ENCODE results near the gene AQP12B. TPM values are rescaled to one million over a fixed set of nuclear protein-coding genes. Genes with fewer than 3 reads are reported as not detected.

Gene AQP12B
- total RNA-seq, 1 donor from 2014 or later: not detected

DNA sequence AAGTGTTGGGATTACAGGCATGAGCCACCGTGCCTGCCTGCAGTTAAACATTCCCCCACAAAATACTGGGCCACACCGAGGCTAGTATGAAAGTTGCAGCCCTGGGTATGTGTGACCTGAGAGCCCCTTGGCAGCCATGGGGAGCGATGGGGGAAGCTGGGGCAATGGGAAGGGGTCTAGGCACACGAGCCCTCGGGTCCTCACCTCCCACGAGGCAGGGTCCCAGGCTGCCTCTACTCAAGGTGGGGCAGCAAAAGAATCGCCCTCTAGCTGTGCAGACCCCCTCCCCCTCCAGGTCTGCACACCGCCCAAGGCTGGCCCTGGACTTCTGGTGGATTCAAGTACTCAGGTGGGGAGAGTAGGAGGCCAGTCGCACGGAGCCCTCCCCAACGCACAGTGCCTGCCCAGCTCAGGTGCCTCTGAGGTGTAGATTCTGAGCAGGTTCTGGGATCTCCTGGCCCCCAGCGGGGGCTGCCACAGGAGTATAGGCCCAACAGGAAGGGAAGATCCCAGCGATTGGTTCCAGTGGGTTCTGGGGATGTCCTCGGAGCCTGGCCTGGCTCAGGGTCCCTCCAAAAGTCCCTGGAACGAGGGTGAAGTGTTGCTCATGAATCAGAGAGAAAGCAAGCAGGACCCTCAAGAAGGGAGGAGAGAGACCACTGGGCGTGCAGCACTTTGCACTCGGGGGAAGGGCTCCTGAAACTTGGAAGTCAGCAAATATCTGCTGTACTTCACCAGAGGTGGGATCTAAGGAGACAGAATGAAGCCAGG is 54.8 kb downstream of the AQP12B start:
- no peaks in the 10 kb centered on the region for H3K27me3 ChIP-seq (ENCODE audit: low read depth)
- H3K4me1 ChIP-seq: no peaks in the 10 kb centered on the region
- intact Hi-C loops (cut with micrococcal nuclease): no loop called here
- H3K27ac ChIP-seq (replicated peaks): no peak overlapping the region
- TF ChIP-seq, protein P1, sequence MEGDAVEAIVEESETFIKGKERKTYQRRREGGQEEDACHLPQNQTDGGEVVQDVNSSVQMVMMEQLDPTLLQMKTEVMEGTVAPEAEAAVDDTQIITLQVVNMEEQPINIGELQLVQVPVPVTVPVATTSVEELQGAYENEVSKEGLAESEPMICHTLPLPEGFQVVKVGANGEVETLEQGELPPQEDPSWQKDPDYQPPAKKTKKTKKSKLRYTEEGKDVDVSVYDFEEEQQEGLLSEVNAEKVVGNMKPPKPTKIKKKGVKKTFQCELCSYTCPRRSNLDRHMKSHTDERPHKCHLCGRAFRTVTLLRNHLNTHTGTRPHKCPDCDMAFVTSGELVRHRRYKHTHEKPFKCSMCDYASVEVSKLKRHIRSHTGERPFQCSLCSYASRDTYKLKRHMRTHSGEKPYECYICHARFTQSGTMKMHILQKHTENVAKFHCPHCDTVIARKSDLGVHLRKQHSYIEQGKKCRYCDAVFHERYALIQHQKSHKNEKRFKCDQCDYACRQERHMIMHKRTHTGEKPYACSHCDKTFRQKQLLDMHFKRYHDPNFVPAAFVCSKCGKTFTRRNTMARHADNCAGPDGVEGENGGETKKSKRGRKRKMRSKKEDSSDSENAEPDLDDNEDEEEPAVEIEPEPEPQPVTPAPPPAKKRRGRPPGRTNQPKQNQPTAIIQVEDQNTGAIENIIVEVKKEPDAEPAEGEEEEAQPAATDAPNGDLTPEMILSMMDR (IDR thresholded peaks at IDR 0.05; ENCODE audit: borderline replicate concordance): no peak
- H3K4me3 ChIP-seq: no peak overlapping the region
- H3K9me3 ChIP-seq (replicated peaks): no peaks in the 10 kb centered on the region
- DNase-seq: peak; percentile 0
- H3K36me3 ChIP-seq: no peaks in the 10 kb centered on the region

DNA sequence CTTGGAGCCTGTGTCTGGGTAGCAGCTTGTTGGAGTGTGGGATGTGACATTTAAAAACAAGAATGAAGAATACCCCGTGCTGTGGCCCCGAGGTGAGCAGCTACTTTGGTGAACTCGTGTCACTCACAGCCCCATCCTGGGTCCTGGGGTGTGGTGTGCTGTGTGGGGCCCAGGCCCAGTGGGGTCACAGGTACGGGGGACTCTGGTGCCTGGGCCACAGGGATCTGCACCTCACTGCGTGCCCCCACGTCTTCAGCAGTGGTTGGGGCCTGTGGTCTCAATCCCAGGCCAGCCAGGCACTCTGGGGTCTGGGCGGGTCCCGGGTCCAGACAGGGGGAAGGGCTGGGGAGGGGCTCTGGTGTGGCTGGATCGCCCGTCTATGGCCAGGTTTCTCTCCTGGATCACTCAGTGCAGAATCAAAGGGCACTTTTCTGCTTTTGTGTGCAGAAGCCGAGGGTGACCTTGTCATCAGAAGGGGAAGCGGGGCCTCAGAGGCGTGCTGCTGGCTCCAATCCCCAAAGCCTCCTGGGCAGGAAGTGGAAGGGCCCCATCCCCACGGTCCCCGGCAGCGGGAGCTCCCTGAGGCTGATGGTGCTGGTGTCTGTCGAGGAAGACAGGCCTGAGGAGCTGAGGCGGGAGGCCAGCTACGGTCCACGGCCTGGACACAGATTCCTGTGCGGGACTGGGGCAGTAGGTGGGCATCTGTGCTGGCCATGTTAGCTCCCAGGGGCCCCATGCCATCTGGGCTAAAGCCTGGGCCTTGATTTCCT is 56.0 kb downstream of the AQP12B start:
- H3K27ac ChIP-seq (replicated peaks): no peak overlapping the region
- intact Hi-C loops (cut with micrococcal nuclease): no loop called here
- no peaks in the 10 kb centered on the region for H3K9me3 ChIP-seq (replicated peaks)
- H3K36me3 ChIP-seq: no peaks in the 10 kb centered on the region
- H3K4me3 ChIP-seq: no peak overlapping the region
- DNase-seq: peak; percentile 31
- H3K27me3 ChIP-seq (ENCODE audit: low read depth): no peaks in the 10 kb centered on the region
- TF ChIP-seq, protein P1 (IDR thresholded peaks at IDR 0.05; ENCODE audit: borderline replicate concordance): no peak
- no peaks in the 10 kb centered on the region for H3K4me1 ChIP-seq

Other genes starting within 250 kb of the AQP12B start
- 187 TPM for gene GPC1, start 247.2 kb downstream of the AQP12B start, total RNA-seq
- 4.0 TPM for gene ANKMY1, start 124.9 kb downstream of the AQP12B start, total RNA-seq
- gene DUSP28, start 122.5 kb downstream of the AQP12B start, total RNA-seq: 19.3 TPM
- 80.1 TPM for gene RNPEPL1, start 114.4 kb downstream of the AQP12B start, total RNA-seq
- 31.2 TPM for gene CAPN10, start 96.2 kb downstream of the AQP12B start, total RNA-seq
- gene GPR35, start 57.4 kb downstream of the AQP12B start, total RNA-seq: 1.3 TPM
- gene AQP12A, start 9.0 kb upstream of the AQP12B start, total RNA-seq: not detected
- 2.0 TPM for gene KIF1A, start 137.3 kb upstream of the AQP12B start, total RNA-seq
- not detected for gene AGXT, start 185.9 kb upstream of the AQP12B start, total RNA-seq
- gene MAB21L4, start 213.3 kb upstream of the AQP12B start, total RNA-seq: not detected
- not detected for gene CROCC2, start 223.5 kb upstream of the AQP12B start, total RNA-seq

Data from left ventricle myocardium inferior (tissue), 1 donor.